ENCODE data around the gene RAB35. TPM values are rescaled to one million over a fixed set of nuclear protein-coding genes. Genes with fewer than 3 reads are reported as not detected.

RAB35 gene
- polyA plus RNA-seq: 29.4 TPM
- long read RNA-seq, donor 1, transcript RAB35-201 (6 exons, 2,945 nt): major isoform, 8 of 13 reads
- long read RNA-seq, donor 1, partial matches to known transcripts: 5 of 13 reads
- long read RNA-seq, donor 1, other reads (novel, unspliced or antisense): 0 of 13 reads
- long read RNA-seq, donor 2, transcript RAB35-201 (6 exons, 2,945 nt): major isoform, 17 of 27 reads
- long read RNA-seq, donor 2, partial matches to known transcripts: 8 of 27 reads
- long read RNA-seq, donor 2, other reads (novel, unspliced or antisense): 0 of 27 reads
- long read RNA-seq, donor 3: 0 reads
- long read RNA-seq, donor 4: 0 reads
- long read RNA-seq, donor 5, transcript RAB35-201 (6 exons, 2,945 nt): major isoform, 10 of 11 reads
- long read RNA-seq, donor 5, partial matches to known transcripts: 0 of 11 reads
- long read RNA-seq, donor 5, other reads (novel, unspliced or antisense): 0 of 11 reads
- long read RNA-seq, donor 6, transcript RAB35-201 (6 exons, 2,945 nt): major isoform, 14 of 19 reads
- long read RNA-seq, donor 6, partial matches to known transcripts: 5 of 19 reads
- long read RNA-seq, donor 6, other reads (novel, unspliced or antisense): 0 of 19 reads
- long read RNA-seq, donor 7, transcript RAB35-201 (6 exons, 2,945 nt): major isoform, 8 of 8 reads
- long read RNA-seq, donor 7, partial matches to known transcripts: 0 of 8 reads
- long read RNA-seq, donor 7, other reads (novel, unspliced or antisense): 0 of 8 reads
- long read RNA-seq, donor 8, transcript RAB35-201 (6 exons, 2,945 nt): major isoform, 9 of 16 reads
- long read RNA-seq, donor 8, partial matches to known transcripts: 5 of 16 reads
- long read RNA-seq, donor 8, other reads (novel, unspliced or antisense): 0 of 16 reads
- long read RNA-seq, donor 9, transcript RAB35-201 (6 exons, 2,945 nt): major isoform, 12 of 19 reads
- long read RNA-seq, donor 9, partial matches to known transcripts: 5 of 19 reads
- long read RNA-seq, donor 9, other reads (novel, unspliced or antisense): 0 of 19 reads
- long read RNA-seq, donor 10, transcript RAB35-201 (6 exons, 2,945 nt): major isoform, 11 of 13 reads
- long read RNA-seq, donor 10, partial matches to known transcripts: 0 of 13 reads
- long read RNA-seq, donor 10, other reads (novel, unspliced or antisense): 0 of 13 reads
- long read RNA-seq, donor 11, partial matches to known transcripts: 0 of 3 reads
- long read RNA-seq, donor 11, other reads (novel, unspliced or antisense): 0 of 3 reads

DNA sequence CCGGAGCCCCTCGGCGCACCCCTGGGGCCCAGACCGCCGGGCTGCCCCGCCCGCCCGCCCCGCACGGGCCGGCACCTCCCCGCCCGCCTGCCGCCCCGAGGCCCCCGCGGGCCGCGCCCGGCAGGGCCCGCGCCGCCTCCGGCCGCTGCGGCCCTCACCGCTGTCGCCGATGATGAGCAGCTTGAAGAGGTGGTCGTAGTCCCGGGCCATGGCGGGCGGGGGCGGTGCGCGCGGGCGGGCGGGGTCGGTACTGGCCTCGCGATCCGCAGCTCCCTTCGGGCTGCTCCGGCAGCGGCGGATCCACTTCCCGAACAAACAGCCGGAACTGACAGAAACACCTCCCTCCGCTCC lies at the start of gene RAB35:
TSS of gene RAB35 (minus strand) at position 313 of the 351 bp plus-strand sequence. CDS start at position 210, 103 bp downstream.
- H3K4me1 ChIP-seq (ENCODE audit: control insufficient read depth, insufficient read depth, low read length): peaks cover 16% of the 10 kb centered on the region
- no peaks in the 10 kb centered on the region for H3K27me3 ChIP-seq (ENCODE audit: control insufficient read depth, insufficient read depth, low read length)
- peak within 1 kb of the TSS; percentile 91 for H3K4me3 ChIP-seq (ENCODE audit: low read length)
- no CpG with 5 or more reads among the region's 50 CpGs for WGBS (ENCODE audit: insufficient coverage, low lambda C conversion rate)
- peaks cover 12% of the 10 kb centered on the region for H3K36me3 ChIP-seq (ENCODE audit: control insufficient read depth, insufficient read depth, low read length)
- no peak for DNase-seq
- H3K9me3 ChIP-seq (ENCODE audit: control insufficient read depth, low read depth, low read length): no peaks in the 10 kb centered on the region
- H3K27ac ChIP-seq (ENCODE audit: low read length): peak within 1 kb of the TSS; percentile 99

DNA sequence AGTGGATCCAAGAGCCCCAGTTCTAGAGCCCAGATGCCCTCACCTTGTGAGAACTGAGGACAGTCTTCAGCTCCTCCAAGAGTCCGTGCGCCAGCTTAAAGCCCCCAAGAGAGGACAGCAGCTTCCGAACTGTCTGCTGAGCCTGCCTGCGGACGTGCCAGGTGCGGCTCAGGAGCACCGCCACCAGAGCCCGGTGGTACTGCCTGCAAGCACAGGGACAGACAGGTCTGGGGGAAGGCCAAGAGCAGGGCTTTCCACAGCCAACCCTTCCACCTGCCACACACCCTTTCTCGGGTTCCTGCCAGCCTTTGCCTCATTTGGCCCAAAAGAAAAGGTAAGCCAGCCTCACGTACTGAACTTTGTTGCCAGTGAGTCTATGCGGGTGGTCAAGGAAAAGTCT lies 47.7 kb upstream of the RAB35 start:
- no peaks in the 10 kb centered on the region for H3K4me1 ChIP-seq (ENCODE audit: control insufficient read depth, insufficient read depth, low read length)
- no CpG with 5 or more reads among the region's 11 CpGs for WGBS (ENCODE audit: insufficient coverage, low lambda C conversion rate)
- DNase-seq: no peak
- H3K4me3 ChIP-seq (ENCODE audit: low read length): no peak overlapping the region
- H3K27ac ChIP-seq (ENCODE audit: low read length): no peak overlapping the region
- H3K9me3 ChIP-seq (ENCODE audit: control insufficient read depth, low read depth, low read length): no peaks in the 10 kb centered on the region
- peaks cover 78% of the 10 kb centered on the region for H3K36me3 ChIP-seq (ENCODE audit: control insufficient read depth, insufficient read depth, low read length)
- H3K27me3 ChIP-seq (ENCODE audit: control insufficient read depth, insufficient read depth, low read length): no peaks in the 10 kb centered on the region

DNA sequence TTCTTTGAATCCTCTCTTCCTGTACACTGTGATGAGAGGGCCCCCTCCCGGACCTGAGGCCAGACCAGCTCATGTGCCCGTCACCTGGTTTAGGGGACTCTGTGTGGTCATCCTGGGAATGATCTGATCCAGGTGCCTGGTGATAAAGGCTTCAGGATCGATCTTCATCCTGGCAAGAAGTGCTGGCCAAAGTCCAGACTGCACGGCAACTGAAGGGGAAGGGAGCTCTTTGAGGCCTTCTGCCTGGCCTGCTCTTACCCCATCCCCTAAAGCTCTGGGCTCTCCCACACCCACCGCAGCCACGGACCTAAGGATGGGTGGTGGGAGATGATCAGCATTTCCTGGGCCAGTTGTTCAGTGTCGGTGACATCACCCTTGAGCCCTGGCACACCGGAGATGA lies 46.2 kb upstream of the RAB35 start:
- Histone ChIP-seq H3K36me3 (ENCODE audit: control insufficient read depth, insufficient read depth, low read length) (peaks cover 80% of the 10 kb centered on the region), H3K9me3 (ENCODE audit: control insufficient read depth, low read depth, low read length) (no peaks in the 10 kb centered on the region), H3K4me1 (ENCODE audit: control insufficient read depth, insufficient read depth, low read length) (no peaks in the 10 kb centered on the region), H3K4me3 (ENCODE audit: low read length) (no peak overlapping the region), H3K27me3 (ENCODE audit: control insufficient read depth, insufficient read depth, low read length) (no peaks in the 10 kb centered on the region), H3K27ac (ENCODE audit: low read length) (no peak overlapping the region)
- DNase-seq: no peak
- no CpG with 5 or more reads among the region's 8 CpGs for WGBS (ENCODE audit: insufficient coverage, low lambda C conversion rate)

DNA sequence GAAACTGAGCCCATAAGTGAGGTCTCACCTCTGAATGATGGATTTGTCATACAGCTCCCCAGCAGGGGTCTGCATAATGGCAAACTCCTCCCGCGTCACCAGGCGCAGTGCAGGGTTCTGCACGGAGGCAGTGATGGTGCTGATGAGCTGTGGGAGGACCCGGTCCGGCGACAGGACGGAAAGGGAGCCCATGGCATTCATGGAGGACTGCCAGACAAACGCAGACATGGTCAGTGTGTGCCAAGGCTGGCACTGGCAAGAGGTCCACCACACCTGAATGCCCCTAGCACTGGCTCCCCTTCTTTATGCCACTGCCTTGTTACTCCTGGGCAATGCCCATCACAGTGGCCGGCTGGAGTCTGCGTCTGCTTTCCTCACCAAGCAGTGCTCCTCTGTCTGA lies 45.3 kb upstream of the RAB35 start:
- no peak for DNase-seq
- H3K27me3 ChIP-seq (ENCODE audit: control insufficient read depth, insufficient read depth, low read length): no peaks in the 10 kb centered on the region
- WGBS (ENCODE audit: insufficient coverage, low lambda C conversion rate): no CpG with 5 or more reads among the region's 11 CpGs
- peaks cover 80% of the 10 kb centered on the region for H3K36me3 ChIP-seq (ENCODE audit: control insufficient read depth, insufficient read depth, low read length)
- H3K9me3 ChIP-seq (ENCODE audit: control insufficient read depth, low read depth, low read length): no peaks in the 10 kb centered on the region
- H3K4me1 ChIP-seq (ENCODE audit: control insufficient read depth, insufficient read depth, low read length): no peaks in the 10 kb centered on the region
- no peak overlapping the region for H3K27ac ChIP-seq (ENCODE audit: low read length)
- H3K4me3 ChIP-seq (ENCODE audit: low read length): no peak overlapping the region

DNA sequence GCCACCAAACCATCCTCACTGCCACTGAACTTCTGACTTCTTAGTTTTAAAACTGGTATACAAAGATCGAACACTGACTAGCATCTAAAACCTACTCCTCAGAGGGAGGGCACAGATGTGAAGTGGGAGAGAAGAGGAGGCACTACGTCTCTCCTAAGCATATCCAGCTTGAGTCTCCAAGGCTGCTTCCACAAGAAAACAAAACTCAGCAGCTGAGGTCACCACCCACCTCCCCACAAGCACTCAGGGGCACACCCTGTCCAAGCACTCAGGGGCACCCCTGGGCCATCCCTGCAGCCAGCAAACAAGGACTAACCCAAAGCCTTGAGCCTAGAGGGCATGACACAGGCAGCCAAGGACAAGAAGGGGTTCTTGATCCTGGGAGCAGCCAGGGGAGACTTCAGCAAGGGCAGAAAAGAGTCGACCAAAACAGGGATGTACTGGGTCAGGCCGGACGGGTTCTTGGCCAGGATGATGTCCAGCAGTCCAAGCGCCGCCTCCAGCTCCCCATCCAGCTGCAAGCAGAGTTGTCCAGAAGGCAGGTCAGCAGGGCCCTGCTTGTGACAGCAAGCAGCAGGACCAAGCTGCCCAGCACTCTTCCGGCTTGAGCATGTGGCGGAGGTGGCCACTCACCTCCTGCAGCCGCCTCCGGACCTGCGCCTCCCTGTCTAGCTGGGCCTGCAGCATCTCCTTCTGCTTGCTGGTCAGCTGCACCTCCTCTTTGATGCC lies 43.1 kb upstream of the RAB35 start:
- no CpG with 5 or more reads among the region's 12 CpGs for WGBS (ENCODE audit: insufficient coverage, low lambda C conversion rate)
- no peak for DNase-seq
- H3K27me3 ChIP-seq (ENCODE audit: control insufficient read depth, insufficient read depth, low read length): no peaks in the 10 kb centered on the region
- no peak overlapping the region for H3K4me3 ChIP-seq (ENCODE audit: low read length)
- no peak overlapping the region for H3K27ac ChIP-seq (ENCODE audit: low read length)
- H3K36me3 ChIP-seq (ENCODE audit: control insufficient read depth, insufficient read depth, low read length): peaks cover 92% of the 10 kb centered on the region
- no peaks in the 10 kb centered on the region for H3K4me1 ChIP-seq (ENCODE audit: control insufficient read depth, insufficient read depth, low read length)
- H3K9me3 ChIP-seq (ENCODE audit: control insufficient read depth, low read depth, low read length): no peaks in the 10 kb centered on the region

DNA sequence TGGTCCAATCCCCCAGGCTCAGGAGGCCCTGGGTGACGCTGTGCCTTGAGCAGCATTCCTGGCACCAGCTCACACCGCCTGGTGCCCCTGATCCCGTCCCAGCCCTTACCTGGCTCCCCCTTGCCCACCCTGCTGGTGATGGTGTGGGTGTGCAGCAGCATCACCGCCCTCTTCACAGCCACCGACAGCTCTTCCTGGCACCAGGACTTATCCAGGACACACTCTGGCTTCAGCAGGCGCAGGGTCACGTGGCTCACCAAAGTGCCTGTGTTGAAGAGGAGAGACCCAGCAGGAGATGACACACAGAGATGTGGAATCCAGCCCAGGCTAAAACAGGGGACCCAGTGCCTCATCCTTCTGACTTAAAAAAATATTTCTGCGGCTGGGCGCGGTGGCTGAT lies 41.8 kb upstream of the RAB35 start:
- no CpG with 5 or more reads among the region's 10 CpGs for WGBS (ENCODE audit: insufficient coverage, low lambda C conversion rate)
- H3K36me3 ChIP-seq (ENCODE audit: control insufficient read depth, insufficient read depth, low read length): peaks cover 95% of the 10 kb centered on the region
- H3K27me3 ChIP-seq (ENCODE audit: control insufficient read depth, insufficient read depth, low read length): no peaks in the 10 kb centered on the region

DNA sequence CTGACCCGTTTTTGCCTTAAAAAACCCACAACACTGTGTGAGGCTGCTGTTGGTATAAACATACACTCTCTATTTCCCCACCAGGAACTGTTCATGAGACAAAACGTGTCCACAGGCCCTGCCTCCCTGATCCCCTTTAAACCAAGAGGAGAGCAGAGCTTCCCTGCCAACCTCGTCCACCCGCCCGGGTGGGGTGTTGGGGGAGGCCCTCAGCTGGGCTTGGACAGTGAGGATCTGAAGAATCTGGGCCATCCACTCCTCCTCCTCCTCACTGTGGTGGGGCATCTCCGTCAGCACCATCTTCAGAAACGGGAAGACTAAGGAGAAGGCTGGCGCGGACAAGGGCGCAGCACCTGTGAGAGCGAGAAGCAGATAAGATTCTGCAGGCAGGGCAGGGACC lies 41.1 kb upstream of the RAB35 start:
- no peaks in the 10 kb centered on the region for H3K4me1 ChIP-seq (ENCODE audit: control insufficient read depth, insufficient read depth, low read length)
- H3K4me3 ChIP-seq (ENCODE audit: low read length): no peak overlapping the region
- peaks cover 95% of the 10 kb centered on the region for H3K36me3 ChIP-seq (ENCODE audit: control insufficient read depth, insufficient read depth, low read length)
- no peak for DNase-seq
- no peaks in the 10 kb centered on the region for H3K9me3 ChIP-seq (ENCODE audit: control insufficient read depth, low read depth, low read length)
- H3K27me3 ChIP-seq (ENCODE audit: control insufficient read depth, insufficient read depth, low read length): no peaks in the 10 kb centered on the region
- no CpG with 5 or more reads among the region's 11 CpGs for WGBS (ENCODE audit: insufficient coverage, low lambda C conversion rate)
- H3K27ac ChIP-seq (ENCODE audit: low read length): no peak overlapping the region

More for the DNA sequence above, 41.8 kb upstream of the RAB35 start:
- no peak overlapping the region for H3K27ac ChIP-seq (ENCODE audit: low read length)
- H3K4me1 ChIP-seq (ENCODE audit: control insufficient read depth, insufficient read depth, low read length): no peaks in the 10 kb centered on the region
- no peaks in the 10 kb centered on the region for H3K9me3 ChIP-seq (ENCODE audit: control insufficient read depth, low read depth, low read length)
- no peak for DNase-seq
- no peak overlapping the region for H3K4me3 ChIP-seq (ENCODE audit: low read length)

DNA sequence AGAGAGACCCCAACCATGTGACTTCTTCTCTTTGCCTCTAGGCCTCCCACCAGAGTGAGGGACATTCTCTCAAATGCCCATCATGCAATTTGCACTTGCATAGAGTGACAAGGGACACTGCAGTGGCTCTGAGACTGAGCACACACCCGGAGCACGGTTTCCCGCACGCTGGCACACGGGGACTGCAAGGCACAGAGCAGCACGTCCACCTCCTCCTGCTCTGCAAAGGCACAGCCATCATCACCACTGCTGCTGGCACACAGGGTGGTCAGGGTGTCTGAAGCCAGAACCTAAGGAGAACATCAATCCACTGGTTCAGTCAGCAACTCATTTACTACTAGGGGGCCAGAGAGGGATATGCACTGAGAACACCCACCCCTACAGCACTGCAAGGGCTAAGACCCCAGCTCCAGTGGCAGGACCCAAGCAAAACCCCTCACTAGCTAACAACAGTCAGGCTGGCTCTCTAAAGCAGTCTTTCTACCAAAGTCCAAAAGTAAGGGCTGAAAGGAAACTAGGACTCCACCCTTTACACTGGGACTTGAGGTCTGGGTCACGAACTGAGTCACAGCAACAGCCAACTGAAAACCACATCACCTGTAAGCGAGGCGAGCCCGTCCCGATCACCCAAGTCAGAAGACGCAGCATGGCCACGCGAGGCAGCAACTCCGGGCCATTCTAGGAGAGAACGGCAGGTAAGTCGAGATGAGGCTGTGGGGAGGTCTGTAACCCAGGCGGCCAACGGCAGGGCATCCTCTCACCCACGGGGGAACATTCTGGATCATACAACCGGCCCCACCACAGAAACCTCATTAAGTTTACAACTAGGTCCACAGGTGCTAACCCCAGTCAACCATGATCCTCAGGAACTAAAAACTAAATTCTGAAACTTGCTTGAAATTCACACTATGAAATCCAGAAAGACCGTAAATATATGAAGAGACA lies 40.0 kb upstream of the RAB35 start:
- Histone ChIP-seq H3K27ac (ENCODE audit: low read length) (no peak overlapping the region), H3K9me3 (ENCODE audit: control insufficient read depth, low read depth, low read length) (no peaks in the 10 kb centered on the region), H3K36me3 (ENCODE audit: control insufficient read depth, insufficient read depth, low read length) (peaks cover 90% of the 10 kb centered on the region), H3K4me1 (ENCODE audit: control insufficient read depth, insufficient read depth, low read length) (no peaks in the 10 kb centered on the region), H3K27me3 (ENCODE audit: control insufficient read depth, insufficient read depth, low read length) (no peaks in the 10 kb centered on the region), H3K4me3 (ENCODE audit: low read length) (no peak overlapping the region)
- DNase-seq: no peak
- 100% methylated on average over 1 of the region's 22 CpGs for WGBS (ENCODE audit: insufficient coverage, low lambda C conversion rate)

DNA sequence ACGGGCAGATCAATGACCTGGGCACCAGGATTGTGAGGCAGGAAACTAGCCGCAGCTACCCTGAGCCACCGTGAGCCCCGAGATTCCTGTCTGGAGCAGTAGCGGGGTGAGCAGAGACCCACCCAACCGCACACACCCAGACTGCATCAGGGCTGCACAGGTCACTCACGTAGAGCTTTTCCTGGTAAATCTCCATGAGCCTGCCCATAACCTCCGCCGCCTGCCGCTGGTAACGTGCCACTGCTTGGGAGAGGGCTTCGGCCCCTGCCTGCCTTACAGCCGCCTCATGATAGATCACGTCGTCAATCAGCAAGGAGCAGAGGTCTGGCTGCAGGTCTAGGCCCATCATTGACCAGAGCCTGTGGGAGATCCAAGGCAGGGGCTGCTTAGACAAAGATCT lies 38.5 kb upstream of the RAB35 start:
- H3K36me3 ChIP-seq (ENCODE audit: control insufficient read depth, insufficient read depth, low read length): peaks cover 88% of the 10 kb centered on the region
- no peak overlapping the region for H3K27ac ChIP-seq (ENCODE audit: low read length)

More for the DNA sequence above, 38.5 kb upstream of the RAB35 start:
- Histone ChIP-seq H3K27me3 (ENCODE audit: control insufficient read depth, insufficient read depth, low read length) (no peaks in the 10 kb centered on the region), H3K4me1 (ENCODE audit: control insufficient read depth, insufficient read depth, low read length) (no peaks in the 10 kb centered on the region), H3K9me3 (ENCODE audit: control insufficient read depth, low read depth, low read length) (no peaks in the 10 kb centered on the region), H3K4me3 (ENCODE audit: low read length) (no peak overlapping the region)
- DNase-seq: no peak
- WGBS (ENCODE audit: insufficient coverage, low lambda C conversion rate): no CpG with 5 or more reads among the region's 15 CpGs
